SK-N-SH (cell line): ENCODE results near the gene GUCY2C. TPM values are rescaled to one million over a fixed set of nuclear protein-coding genes. Genes with fewer than 3 reads are reported as not detected.

Source experiments
- CTCF ChIA-PET: fragments of 300-600, 350-600 bp; formaldehyde crosslinking; extraction: SDS; loops from one replicate; lab custom pipeline; 2021; lab: Yijun Ruan, JAX
- POLR2A ChIA-PET: fragments of 350-600 bp; sonication (Branson Sonifier 250); formaldehyde crosslinking; extraction: SDS; loops from one replicate; lab custom pipeline; 2020; ENCODE audit warnings: antibody characterized with exemption, inconsistent platforms; lab: Yijun Ruan, JAX
- DNase-seq: peaks from one replicate; pipeline ENCODE4 v3.0.0; 2012
- H2AFZ ChIP-seq: fragments of 200-600 bp; sonication (generic); 2 replicates; pipeline ENCODE4 v1.8.1; 2016; ENCODE audit warnings: antibody characterized with exemption, mild to moderate bottlenecking, low read depth
- H3F3A ChIP-seq: fragments of 200-600 bp; sonication (generic); replicated peaks from 2 replicates; pipeline ENCODE3; 2016; ENCODE audit warnings: antibody characterized with exemption, mild to moderate bottlenecking; ENCODE audit not compliant: insufficient read depth
- H3K27ac ChIP-seq, 2 experiments: fragments of 200-500 bp in 1 of 2; fragments of 200-600 bp in 1 of 2; sonication (Bioruptor generic) in 1 of 2; sonication (generic), shearing (Covaris generic) in 1 of 2; 2 replicates each; pipeline versions ENCODE4 v1.5.1 to v1.6.1; 2014 to 2016; ENCODE audit warnings: low read depth in 2 of 2, inconsistent platforms in 1 of 2, low read length in 1 of 2, mild to moderate bottlenecking in 1 of 2, mixed read lengths in 1 of 2
- H3K27me3 ChIP-seq: fragments of 200-600 bp; sonication (generic), shearing (Covaris generic); 2 replicates; pipeline ENCODE4 v1.6.1; 2016; ENCODE audit warnings: mixed run types; ENCODE audit not compliant: insufficient read depth
- H3K36me3 ChIP-seq, 2 experiments: fragments of 200-500 bp in 1 of 2; fragments of 200-600 bp in 1 of 2; sonication (Bioruptor generic) in 1 of 2; sonication (generic) in 1 of 2; replicated peaks in 1 of 2; 2 replicates each; pipeline versions ENCODE3 to v1.5.1; 2014 to 2016; ENCODE audit warnings: low read length in 1 of 2, mild to moderate bottlenecking in 1 of 2; ENCODE audit not compliant: insufficient read depth in 2 of 2, control insufficient read depth in 1 of 2
- H3K4me1 ChIP-seq, 2 experiments: fragments of 200-500 bp in 1 of 2; fragments of 200-600 bp in 1 of 2; sonication (Bioruptor generic) in 1 of 2; sonication (generic), shearing (Covaris generic) in 1 of 2; 2 replicates each; pipeline versions ENCODE4 v1.5.1 to v1.6.1; 2014 to 2016; ENCODE audit warnings: low read depth in 1 of 2, low read length in 1 of 2, mixed run types in 1 of 2; ENCODE audit not compliant: insufficient read depth in 2 of 2, control insufficient read depth in 1 of 2
- H3K4me2 ChIP-seq: fragments of 200-600 bp; sonication (generic), shearing (Covaris generic); 2 replicates; pipeline ENCODE4 v1.6.1; 2017; ENCODE audit warnings: mixed run types
- H3K4me3 ChIP-seq, 2 experiments: fragments of 200-500 bp in 1 of 2; fragments of 200-600 bp in 1 of 2; sonication (Bioruptor generic) in 1 of 2; sonication (generic), shearing (Covaris generic) in 1 of 2; 2 replicates each; pipeline versions ENCODE4 v1.5.1 to v1.8.1; 2014 to 2016; ENCODE audit warnings: low read depth in 2 of 2, inconsistent platforms in 1 of 2, low read length in 1 of 2, mild to moderate bottlenecking in 1 of 2, mixed read lengths in 1 of 2, moderate library complexity in 1 of 2
- H3K79me2 ChIP-seq: fragments of 200-600 bp; sonication (generic); 2 replicates; pipeline ENCODE4 v1.8.1; 2017; ENCODE audit warnings: mild to moderate bottlenecking; ENCODE audit not compliant: insufficient read depth
- H3K9ac ChIP-seq: fragments of 200-600 bp; sonication (generic); 2 replicates; pipeline ENCODE4 v1.6.1; 2017; ENCODE audit warnings: mixed run types
- H3K9me2 ChIP-seq: fragments of 200-600 bp; sonication (generic); 2 replicates; pipeline ENCODE4 v1.6.1; 2017; ENCODE audit warnings: mixed run types
- H3K9me3 ChIP-seq: fragments of 200-600 bp; sonication (generic); 2 replicates; pipeline ENCODE4 v1.6.1; 2017; ENCODE audit warnings: mixed run types, mild to moderate bottlenecking, moderate library complexity
- H4K20me1 ChIP-seq: fragments of 200-600 bp; sonication (generic); 2 replicates; pipeline ENCODE4 v1.6.1; 2017; ENCODE audit warnings: mild to moderate bottlenecking, mixed run types; ENCODE audit not compliant: insufficient read depth
- ELF1 ChIP-seq: IDR thresholded peaks from 2 replicates; pipeline ENCODE4 v1.4.0; 2012
- EZH2phosphoT487 ChIP-seq: fragments of 200-600 bp; sonication (generic); IDR thresholded peaks from 2 replicates; pipeline ENCODE4 v1.6.1; 2017; ENCODE audit warnings: low read depth, mixed run types, mild to moderate bottlenecking, antibody characterized with exemption, moderate library complexity, borderline replicate concordance
- GABPA ChIP-seq: IDR thresholded peaks from 2 replicates; pipeline ENCODE4 v1.4.0; 2012; ENCODE audit warnings: low read depth, mild to moderate bottlenecking
- MAX ChIP-seq: IDR thresholded peaks from 2 replicates; pipeline ENCODE4 v1.4.0; 2012; ENCODE audit warnings: low read depth
- NRF1 ChIP-seq: IDR thresholded peaks from 2 replicates; pipeline ENCODE4 v1.6.1; 2012; ENCODE audit warnings: low read depth, mild to moderate bottlenecking, low read length
- PBX3 ChIP-seq: IDR thresholded peaks from 2 replicates; pipeline ENCODE4; 2012
- POLR2AphosphoS5 ChIP-seq: IDR thresholded peaks from 2 replicates; pipeline ENCODE4 v1.6.1; 2012; ENCODE audit warnings: low read depth, low read length
- RAD21 ChIP-seq: IDR thresholded peaks from 2 replicates; pipeline ENCODE4 v1.6.1; 2012; ENCODE audit warnings: mild to moderate bottlenecking, low read length
- RCOR1 ChIP-seq: fragments of 150-350 bp; IDR thresholded peaks from 2 replicates; pipeline ENCODE4 v1.6.1; 2017; ENCODE audit warnings: antibody characterized with exemption, low read length
- REST ChIP-seq: IDR thresholded peaks from 2 replicates; pipeline ENCODE4 v1.6.1; 2012; ENCODE audit warnings: mild to moderate bottlenecking, low read depth, low read length, moderate library complexity
- WGBS: methylation state at CpG from one replicate; pipeline ENCODE4 v1.1.6; 2017; ENCODE audit warnings: low lambda C conversion rate; 5-methylcytosine and 5-hydroxymethylcytosine counted together
- polyA plus RNA-seq, 3 experiments: library from polyadenylated mRNA; depleted of rRNA; stranded (reverse); fragments of >200 nt; gene quantifications; 2 replicates each; pipeline ENCODE4 v1.2.3, GENCODE V29; 2012
- TF ChIP-seq, protein P1 (sequence below): fragments of 150-350 bp; IDR thresholded peaks from 2 replicates; pipeline ENCODE4 v1.6.1; 2017; ENCODE audit warnings: antibody characterized with exemption, low read length, low read depth, borderline replicate concordance

The GUCY2C gene
- polyA plus RNA-seq, 1 of the 3 experiments (the other 2 are of a cell fraction): not detected

DNA sequence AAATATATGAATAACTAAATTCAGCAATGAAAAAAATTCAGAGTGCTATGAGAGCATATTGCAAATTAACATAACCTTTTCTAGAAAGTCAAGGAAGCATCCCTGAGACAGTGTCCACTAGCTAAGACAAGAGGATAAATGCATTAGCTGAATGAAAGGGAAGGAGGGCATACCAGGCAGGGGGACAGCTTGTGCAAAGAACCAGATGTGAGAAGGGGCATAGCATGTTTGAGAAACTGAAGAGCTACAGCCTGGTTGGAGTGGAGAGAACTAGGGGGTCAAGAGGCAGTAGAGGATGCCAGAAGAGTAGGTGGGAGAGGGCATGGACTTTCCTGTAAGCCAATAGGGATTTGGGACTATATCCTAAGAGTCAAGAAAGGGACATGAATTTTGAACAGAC is 2.2 kb upstream of the GUCY2C start:
- no peak overlapping the region for H3K27ac ChIP-seq
- H3K9me3 ChIP-seq: no peaks in the 10 kb centered on the region
- H3K79me2 ChIP-seq: no peaks in the 10 kb centered on the region

DNA sequence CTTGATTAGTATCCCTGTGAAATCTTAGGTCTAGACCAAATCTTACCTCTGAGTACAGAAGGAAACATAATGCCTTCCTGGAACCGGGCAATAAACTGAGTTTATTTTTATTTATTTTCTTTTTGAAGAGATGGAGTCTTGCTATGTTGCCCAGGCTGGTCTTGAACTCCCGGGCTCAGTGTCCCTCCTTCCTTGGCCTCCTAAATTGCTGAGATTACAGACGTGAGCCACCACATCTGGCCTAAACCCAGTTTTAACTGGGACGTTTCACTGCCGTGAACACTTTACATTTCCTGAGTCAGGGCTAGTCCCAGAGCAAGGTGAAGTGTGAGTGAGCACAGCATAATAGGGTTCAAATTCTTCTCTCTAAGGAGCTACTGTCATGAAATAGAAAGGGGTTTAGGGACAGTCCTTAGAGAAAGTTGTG is 671 bp downstream of the GUCY2C start:
- TF ChIP-seq MAX: no peak
- TF ChIP-seq RCOR1: no peak
- TF ChIP-seq REST: no peak
- TF ChIP-seq GABPA: no peak
- no peak for TF ChIP-seq PBX3
- no peak for TF ChIP-seq EZH2phosphoT487
- TF ChIP-seq ELF1: no peak
- TF ChIP-seq NRF1: no peak
- TF ChIP-seq, protein P1, sequence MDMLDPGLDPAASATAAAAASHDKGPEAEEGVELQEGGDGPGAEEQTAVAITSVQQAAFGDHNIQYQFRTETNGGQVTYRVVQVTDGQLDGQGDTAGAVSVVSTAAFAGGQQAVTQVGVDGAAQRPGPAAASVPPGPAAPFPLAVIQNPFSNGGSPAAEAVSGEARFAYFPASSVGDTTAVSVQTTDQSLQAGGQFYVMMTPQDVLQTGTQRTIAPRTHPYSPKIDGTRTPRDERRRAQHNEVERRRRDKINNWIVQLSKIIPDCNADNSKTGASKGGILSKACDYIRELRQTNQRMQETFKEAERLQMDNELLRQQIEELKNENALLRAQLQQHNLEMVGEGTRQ: no peak
- CTCF ChIA-PET: no interaction called here
- no peaks in the 10 kb centered on the region for H3K79me2 ChIP-seq

More for the DNA sequence above, 2.2 kb upstream of the GUCY2C start:
- Histone ChIP-seq H3K36me3 (no peaks in the 10 kb centered on the region), H3K4me3 (no peak overlapping the region), H3K9ac (no peak overlapping the region), H3K4me2 (no peak overlapping the region), H3K9me2 (no peaks in the 10 kb centered on the region), H3K4me1 (no peaks in the 10 kb centered on the region), H3K27me3 (no peaks in the 10 kb centered on the region; the same call in 1 of the 2 replicates), H4K20me1 (no peaks in the 10 kb centered on the region), H2AFZ (no peak overlapping the region), H3F3A (no peaks in the 10 kb centered on the region)
- CTCF ChIA-PET: no interaction called here
- POLR2A ChIA-PET: no interaction called here
- DNase-seq: no peak
- TF ChIP-seq POLR2AphosphoS5 (no peak), RAD21 (no peak)

More for the DNA sequence above, 671 bp downstream of the GUCY2C start:
- Histone ChIP-seq H3K4me2 (no peak overlapping the region), H3K9me2 (no peaks in the 10 kb centered on the region), H3K4me3 (no peak overlapping the region), H3K27ac (no peak overlapping the region), H4K20me1 (no peaks in the 10 kb centered on the region), H3K36me3 (no peaks in the 10 kb centered on the region), H2AFZ (no peak overlapping the region), H3K9ac (no peak overlapping the region), H3K4me1 (no peaks in the 10 kb centered on the region), H3F3A (no peaks in the 10 kb centered on the region), H3K27me3 (no peaks in the 10 kb centered on the region; the same call in 1 of the 2 replicates), H3K9me3 (no peaks in the 10 kb centered on the region)
- DNase-seq: no peak
- WGBS: 7% methylated on average over 5 of the region's 5 CpGs
- POLR2A ChIA-PET: no interaction called here
